Activated T-cell treated with anti-CD3 and anti-CD28 coated beads for 48 hours (primary cell): Measurements from ENCODE around the gene DLG5.
"Not testable (repeated sequence)": the region's sequence is repeated elsewhere in the genome, so short reads cannot be mapped to it uniquely, and the experiment has no call there.

Experiments
- DNase-seq: peaks from one replicate; pipeline ENCODE4 v3.0.0-alpha.2; 2020; ENCODE audit warnings: low read depth

DLG5 gene

GRCh38 chr10:77792155-77792554, 134.4 kb downstream of the DLG5 start:
- no peak for DNase-seq

- no peak for DNase-seq
Measured at GRCh38 chr10:77791506-77791905, 135.0 kb downstream of the DLG5 start.

GRCh38 chr10:77789861-77790260, 136.7 kb downstream of the DLG5 start:
- DNase-seq = no peak

GRCh38 chr10:77789016-77789415, 137.5 kb downstream of the DLG5 start:
- DNase-seq = no peak

GRCh38 chr10:77788496-77789010, 138.0 kb downstream of the DLG5 start:
- no peak for DNase-seq

GRCh38 chr10:77787440-77787839, 139.1 kb downstream of the DLG5 start:
- no peak for DNase-seq

GRCh38 chr10:77784856-77785255, 141.7 kb downstream of the DLG5 start:
- no peak for DNase-seq

GRCh38 chr10:77782328-77783061, 144.1 kb downstream of the DLG5 start:
- DNase-seq = no peak

- DNase-seq = no peak
Measured at GRCh38 chr10:77781451-77782327, 144.9 kb downstream of the DLG5 start.

- DNase-seq = no peak
Measured at GRCh38 chr10:77780180-77780579, 146.4 kb downstream of the DLG5 start.

- no peak for DNase-seq
Measured at GRCh38 chr10:77776487-77776886, 150.1 kb downstream of the DLG5 start.

- DNase-seq = no peak
Measured at GRCh38 chr10:77774940-77775391, 151.6 kb downstream of the DLG5 start.

GRCh38 chr10:77773631-77774426, 152.7 kb downstream of the DLG5 start:
- DNase-seq = no peak

- not testable (repeated sequence) for DNase-seq
Measured at GRCh38 chr10:77772852-77773600, 153.5 kb downstream of the DLG5 start.

- DNase-seq = no peak
Measured at GRCh38 chr10:77771851-77772250, 154.7 kb downstream of the DLG5 start.

- no peak for DNase-seq
Measured at GRCh38 chr10:77771450-77771849, 155.1 kb downstream of the DLG5 start.

GRCh38 chr10:77770868-77771175, 155.7 kb downstream of the DLG5 start:
- no peak for DNase-seq

GRCh38 chr10:77770081-77770867, 156.3 kb downstream of the DLG5 start:
- no peak for DNase-seq

- no peak for DNase-seq
Measured at GRCh38 chr10:77768039-77768438, 158.5 kb downstream of the DLG5 start.
